GM23248 (cell line): ENCODE results near the gene RMI1.

Experiments used
- EZH2 ChIP-seq: fragments of 200-600 bp; sonication (generic); IDR thresholded peaks from 2 replicates; pipeline ENCODE4 v1.6.1; 2018; ENCODE audit warnings: antibody characterized with exemption, mild to moderate bottlenecking; ENCODE audit not compliant: insufficient read depth, poor library complexity, severe bottlenecking
- EZH2phosphoT487 ChIP-seq: fragments of 200-600 bp; sonication (generic); IDR thresholded peaks from 2 replicates; pipeline ENCODE4 v1.6.1; 2018; ENCODE audit warnings: antibody characterized with exemption, moderate library complexity, mild to moderate bottlenecking, low read depth; ENCODE audit not compliant: insufficient read depth

DNA sequence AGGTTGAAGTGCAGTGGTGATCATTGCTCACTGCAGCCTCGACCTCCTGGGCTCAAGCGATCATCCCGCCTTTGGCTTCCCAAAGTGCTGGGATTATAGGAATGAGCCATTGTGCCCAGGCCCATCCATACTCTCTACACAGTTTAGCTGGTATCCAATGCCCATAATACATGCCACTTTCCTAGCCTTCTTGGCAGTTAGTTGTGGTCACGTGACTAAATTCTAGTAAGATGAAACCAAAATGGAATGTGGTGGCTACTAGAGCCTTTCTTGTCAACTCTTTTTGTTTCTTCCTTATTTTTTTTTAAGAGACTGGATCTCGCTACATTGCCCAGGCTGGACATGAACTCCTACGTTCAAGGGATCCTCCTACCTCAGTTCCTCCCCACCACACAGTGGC is 44.1 kb upstream of the RMI1 start:
- TF ChIP-seq EZH2 (no peak), EZH2phosphoT487 (no peak)
